Epithelial cell of proximal tubule (primary cell): ENCODE results near the gene ANXA11. TPM values are rescaled to one million over a fixed set of nuclear protein-coding genes. Genes with fewer than 3 reads are reported as not detected.

ENCODE experiments used
- DNase-seq: peaks from one replicate; pipeline ENCODE4 v3.0.0-alpha.2; 2011; ENCODE audit warnings: low read depth
- H3K4me3 ChIP-seq: 2 replicates; pipeline ENCODE4 v1.5.1; 2011; ENCODE audit warnings: low read depth, mild to moderate bottlenecking, low read length
- total RNA-seq: library from RNA; depleted of rRNA; stranded (reverse); fragments of >200 nt; gene quantifications from 2 replicates; pipeline ENCODE4 v1.2.3, GENCODE V29; 2015
- TF ChIP-seq, protein P1 (sequence below): conservative IDR thresholded peaks from 2 replicates; pipeline ENCODE4 v1.5.1; 2012; ENCODE audit warnings: low read depth, mild to moderate bottlenecking, low read length

The ANXA11 gene
- total RNA-seq, 1 donor from 2014 or later, result 153 TPM

DNA sequence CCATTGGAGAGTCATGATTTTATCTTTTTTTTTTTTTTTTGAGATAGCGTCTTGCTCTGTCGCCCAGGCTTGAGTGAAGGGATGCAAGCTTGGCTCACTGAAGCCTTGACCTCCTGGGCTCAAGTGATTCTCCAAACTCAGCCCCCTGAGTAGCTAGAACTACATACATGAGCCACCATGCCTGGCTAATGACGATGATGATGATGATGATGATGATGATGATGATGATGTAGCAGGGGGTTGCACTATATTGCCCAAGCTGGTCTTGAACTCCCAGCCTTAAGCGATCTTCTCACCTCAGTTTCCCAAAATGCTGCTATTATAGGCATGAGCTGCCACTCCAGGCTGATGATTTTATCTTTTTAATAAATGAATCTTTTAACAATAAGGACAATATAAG lies 86.7 kb downstream of the ANXA11 start:
- H3K4me3 ChIP-seq, result no peak overlapping the region
- DNase-seq, result no peak
- TF ChIP-seq, protein P1, sequence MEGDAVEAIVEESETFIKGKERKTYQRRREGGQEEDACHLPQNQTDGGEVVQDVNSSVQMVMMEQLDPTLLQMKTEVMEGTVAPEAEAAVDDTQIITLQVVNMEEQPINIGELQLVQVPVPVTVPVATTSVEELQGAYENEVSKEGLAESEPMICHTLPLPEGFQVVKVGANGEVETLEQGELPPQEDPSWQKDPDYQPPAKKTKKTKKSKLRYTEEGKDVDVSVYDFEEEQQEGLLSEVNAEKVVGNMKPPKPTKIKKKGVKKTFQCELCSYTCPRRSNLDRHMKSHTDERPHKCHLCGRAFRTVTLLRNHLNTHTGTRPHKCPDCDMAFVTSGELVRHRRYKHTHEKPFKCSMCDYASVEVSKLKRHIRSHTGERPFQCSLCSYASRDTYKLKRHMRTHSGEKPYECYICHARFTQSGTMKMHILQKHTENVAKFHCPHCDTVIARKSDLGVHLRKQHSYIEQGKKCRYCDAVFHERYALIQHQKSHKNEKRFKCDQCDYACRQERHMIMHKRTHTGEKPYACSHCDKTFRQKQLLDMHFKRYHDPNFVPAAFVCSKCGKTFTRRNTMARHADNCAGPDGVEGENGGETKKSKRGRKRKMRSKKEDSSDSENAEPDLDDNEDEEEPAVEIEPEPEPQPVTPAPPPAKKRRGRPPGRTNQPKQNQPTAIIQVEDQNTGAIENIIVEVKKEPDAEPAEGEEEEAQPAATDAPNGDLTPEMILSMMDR, result no peak

DNA sequence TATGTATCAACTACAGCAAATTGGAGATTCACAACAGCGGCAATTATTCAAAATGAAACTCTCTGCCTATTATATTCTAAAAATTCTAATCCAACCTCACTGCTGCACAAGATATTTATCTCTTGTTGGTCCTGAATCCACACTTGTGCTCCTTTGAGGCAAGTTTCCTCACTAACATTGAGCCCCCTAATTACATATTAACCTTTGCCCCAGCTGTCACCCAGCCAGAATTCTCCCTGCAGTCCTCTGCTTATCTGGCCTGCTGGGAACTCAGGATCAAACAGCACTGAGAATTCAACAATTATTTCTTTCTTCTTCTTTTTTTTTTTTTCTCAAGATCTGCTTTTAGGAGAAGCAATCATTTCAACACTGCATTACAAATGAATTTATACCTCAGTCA lies 94.4 kb downstream of the ANXA11 start:
- TF ChIP-seq, protein P1, result no peak
- no peak overlapping the region for H3K4me3 ChIP-seq

DNA sequence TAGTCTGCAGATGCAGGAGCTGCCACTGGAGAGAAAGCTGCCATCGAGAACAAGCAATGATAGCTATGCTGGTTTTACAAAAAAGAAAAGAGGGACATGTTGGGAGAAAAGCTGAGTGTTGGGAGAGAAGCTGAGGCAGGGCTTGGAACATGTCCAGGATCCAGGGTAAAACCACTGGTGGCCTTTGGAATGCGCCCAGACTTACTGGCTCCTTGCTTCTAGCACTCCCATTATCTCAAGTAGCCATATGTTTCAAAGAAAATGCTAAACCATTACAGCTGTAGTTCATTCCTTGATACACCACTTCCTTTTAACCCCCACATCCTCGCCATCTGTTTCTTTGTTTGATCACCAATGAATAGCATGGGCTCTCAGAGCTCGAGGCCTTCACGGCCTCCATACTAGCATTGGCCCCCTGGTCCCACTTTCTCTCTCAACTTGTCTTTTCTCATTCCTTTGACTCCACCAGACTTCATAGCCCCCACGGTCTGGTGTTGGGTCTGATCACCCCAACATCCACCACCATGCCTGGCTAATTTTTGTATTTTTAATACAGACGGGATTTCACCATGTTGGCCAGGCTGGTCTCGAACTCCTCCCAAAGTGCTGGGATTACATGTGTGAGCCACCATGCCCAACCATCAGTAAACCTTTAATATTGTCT lies 96.6 kb downstream of the ANXA11 start:
- no peak overlapping the region for H3K4me3 ChIP-seq
- no peak for DNase-seq
- TF ChIP-seq, protein P1, result no peak

More for the DNA sequence above, 94.4 kb downstream of the ANXA11 start:
- DNase-seq, result no peak

DNA sequence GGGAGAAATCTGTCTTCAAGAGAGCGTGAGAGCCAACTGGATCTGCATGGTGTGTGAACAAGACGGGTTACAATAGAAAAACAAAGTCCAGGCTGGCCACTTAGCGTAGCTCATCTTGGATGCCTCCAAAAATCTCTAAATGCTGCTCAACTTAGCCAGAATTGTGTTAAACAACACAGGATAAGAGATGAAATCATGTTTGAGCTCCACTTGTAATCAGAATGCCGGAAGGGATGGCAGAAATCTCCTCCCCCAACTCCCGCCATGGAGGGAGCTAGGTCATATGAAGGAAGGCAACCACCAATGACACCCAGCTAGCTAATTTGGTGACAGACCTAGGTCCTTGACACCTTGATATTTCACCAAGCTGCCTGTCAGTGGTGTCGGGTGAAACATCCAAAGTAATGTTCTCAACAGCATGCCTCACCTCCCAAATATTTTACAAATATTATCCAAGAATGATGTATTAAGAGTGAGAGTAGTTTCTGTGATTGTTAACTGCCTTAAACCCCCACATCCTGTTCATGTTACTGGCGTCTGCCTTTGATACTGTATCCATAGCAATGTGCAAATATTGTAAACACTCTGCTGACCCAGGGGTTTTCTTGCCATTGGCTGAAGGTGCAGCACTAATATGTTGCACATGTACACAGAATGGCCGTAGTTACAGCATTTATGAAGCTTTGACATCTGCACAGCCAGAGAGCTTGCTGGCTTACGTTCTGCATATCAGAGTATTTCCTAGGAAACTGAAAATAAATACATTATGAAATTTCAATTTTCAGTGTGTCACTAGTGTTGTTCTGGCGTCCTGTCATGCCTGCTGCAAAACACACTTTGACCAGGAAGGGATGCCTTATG lies 101.0 kb downstream of the ANXA11 start:
- TF ChIP-seq, protein P1, result no peak
- no peak for DNase-seq
- no peak overlapping the region for H3K4me3 ChIP-seq

Other genes starting within 250 kb of the ANXA11 start
- gene TMEM254, start 126.9 kb downstream of the ANXA11 start, total RNA-seq, result 11.6 and 12.1 TPM in 2 replicates
- gene PLAC9, start 72.8 kb downstream of the ANXA11 start, total RNA-seq, result not detected in 2 replicates
- not detected in 2 replicates for gene MAT1A, start 84.1 kb upstream of the ANXA11 start, total RNA-seq
- gene DYDC1, start 151.2 kb upstream of the ANXA11 start, total RNA-seq, result not detected in 2 replicates
- gene DYDC2, start 151.2 kb upstream of the ANXA11 start, total RNA-seq, result 0.22 and 2.1 TPM in 2 replicates
- 50.5 and 52.0 TPM in 2 replicates for gene PRXL2A, start 203.0 kb upstream of the ANXA11 start, total RNA-seq
- gene TSPAN14, start 248.8 kb upstream of the ANXA11 start, total RNA-seq, result 96.7 and 139 TPM in 2 replicates